Peyer's patch (tissue), 4 donors: ENCODE measurements around the gene CACNA1I.

Source experiments
- CTCF ChIP-seq, 6 experiments: fragments of 450-650 bp in 4 of 6; fragments of 200-600 bp in 2 of 6; sonication (generic) in 1 of 6; IDR thresholded peaks; one replicate each; pipeline ENCODE4 v1.5.1; 2017 to 2019; ENCODE audit warnings: antibody characterized with exemption in 6 of 6, mild to moderate bottlenecking in 3 of 6, moderate library complexity in 1 of 6
- POLR2A ChIP-seq, 2 donors: fragments of 450-650 bp; IDR thresholded peaks; one replicate each; pipeline ENCODE4 v1.5.1; 2017; ENCODE audit warnings: antibody characterized with exemption in 2 of 2, mild to moderate bottlenecking in 2 of 2, moderate library complexity in 2 of 2

DNA sequence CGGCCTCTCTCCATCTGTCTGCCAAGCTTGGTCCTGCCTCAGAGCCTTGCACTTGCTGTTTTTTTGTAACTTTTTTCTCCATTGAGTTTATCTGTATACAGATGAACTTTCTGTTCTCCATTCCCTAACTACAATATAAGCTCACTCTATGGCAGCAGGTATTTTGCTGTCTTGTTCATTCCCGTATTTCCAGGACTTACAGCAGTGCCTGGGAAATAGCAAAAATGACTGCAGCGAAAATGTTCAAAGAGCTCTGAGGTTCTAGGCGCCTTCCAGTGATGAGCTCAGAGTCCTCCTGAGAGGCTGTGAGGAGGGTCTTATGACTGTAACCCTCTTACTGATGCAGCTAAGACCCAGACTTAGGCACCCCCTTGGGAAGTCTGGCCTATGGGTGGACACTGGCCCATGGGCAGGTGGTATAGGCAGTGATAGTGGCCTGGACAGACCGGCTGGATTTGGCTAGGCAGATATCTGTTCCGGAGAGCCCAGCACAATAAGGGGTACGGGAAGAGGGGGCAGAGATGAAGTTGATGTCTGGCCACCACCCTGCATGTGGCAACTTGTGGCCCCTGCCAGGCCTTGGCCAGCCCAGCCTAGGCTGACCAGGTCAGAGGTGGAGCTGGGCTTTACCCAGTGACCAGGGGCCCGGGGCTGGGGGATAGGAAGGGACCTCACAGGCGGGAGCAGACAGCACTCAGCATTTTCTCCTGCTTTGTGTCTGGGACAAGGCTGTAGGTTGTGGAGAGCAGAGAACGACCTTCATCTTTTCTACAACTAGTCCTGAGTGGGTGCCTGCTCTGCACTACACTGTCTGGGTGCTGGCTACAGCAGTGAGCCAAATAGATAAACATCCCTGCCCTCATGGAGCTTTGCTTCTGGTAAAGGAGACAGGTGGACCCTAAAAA, 45.5 kb upstream of the CACNA1I start:
- TF ChIP-seq CTCF (IDR thresholded peaks at IDR 0.05) (no peak), POLR2A (IDR thresholded peaks at IDR 0.05) (no peak)
